Gastrocnemius medialis (tissue), 4 donors: ENCODE results near the gene FRG2.
"Not testable (repeated sequence)": the region's sequence is repeated elsewhere in the genome, so short reads cannot be mapped to it uniquely, and the experiment has no call there.

Source experiments
- POLR2A ChIP-seq, 2 donors: fragments of 450-650 bp; IDR thresholded peaks; one replicate each; pipeline ENCODE4 v1.6.1; 2017; ENCODE audit warnings: antibody characterized with exemption in 2 of 2, mild to moderate bottlenecking in 2 of 2, moderate library complexity in 2 of 2
- TF ChIP-seq, protein P1 (sequence below), 5 experiments: fragments of 450-650 bp in 3 of 5; fragments of 200-600 bp in 2 of 5; sonication (generic) in 2 of 5; IDR thresholded peaks in 4 of 5; conservative IDR thresholded peaks in 1 of 5; 1 replicate in 4 of 5; 2 replicates in 1 of 5; pipeline ENCODE4 v1.5.1; 2016 to 2019; ENCODE audit warnings: antibody characterized with exemption in 5 of 5, mild to moderate bottlenecking in 3 of 5, moderate library complexity in 3 of 5

DNA sequence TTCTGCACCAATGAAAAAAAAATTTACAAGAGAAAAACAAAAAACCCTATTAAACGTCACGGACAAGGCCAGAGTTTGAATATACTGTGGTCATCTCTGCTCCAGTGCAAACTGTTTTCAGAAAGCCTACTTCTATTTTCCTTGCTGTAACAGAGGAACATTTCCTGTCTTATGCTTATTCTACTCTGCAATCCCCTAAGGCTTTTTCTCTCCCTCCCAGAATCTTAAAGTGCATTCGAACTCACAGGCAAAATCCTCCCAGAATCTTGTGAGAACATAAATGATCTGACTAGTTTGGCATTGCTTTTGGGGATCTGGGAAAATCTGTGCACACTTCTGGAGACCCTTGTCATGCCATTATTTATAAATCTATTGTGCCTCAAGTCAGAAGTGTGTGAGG lies 37.7 kb upstream of the FRG2 start:
- not testable (repeated sequence) for TF ChIP-seq POLR2A (IDR thresholded peaks at IDR 0.05)
- TF ChIP-seq, protein P1, sequence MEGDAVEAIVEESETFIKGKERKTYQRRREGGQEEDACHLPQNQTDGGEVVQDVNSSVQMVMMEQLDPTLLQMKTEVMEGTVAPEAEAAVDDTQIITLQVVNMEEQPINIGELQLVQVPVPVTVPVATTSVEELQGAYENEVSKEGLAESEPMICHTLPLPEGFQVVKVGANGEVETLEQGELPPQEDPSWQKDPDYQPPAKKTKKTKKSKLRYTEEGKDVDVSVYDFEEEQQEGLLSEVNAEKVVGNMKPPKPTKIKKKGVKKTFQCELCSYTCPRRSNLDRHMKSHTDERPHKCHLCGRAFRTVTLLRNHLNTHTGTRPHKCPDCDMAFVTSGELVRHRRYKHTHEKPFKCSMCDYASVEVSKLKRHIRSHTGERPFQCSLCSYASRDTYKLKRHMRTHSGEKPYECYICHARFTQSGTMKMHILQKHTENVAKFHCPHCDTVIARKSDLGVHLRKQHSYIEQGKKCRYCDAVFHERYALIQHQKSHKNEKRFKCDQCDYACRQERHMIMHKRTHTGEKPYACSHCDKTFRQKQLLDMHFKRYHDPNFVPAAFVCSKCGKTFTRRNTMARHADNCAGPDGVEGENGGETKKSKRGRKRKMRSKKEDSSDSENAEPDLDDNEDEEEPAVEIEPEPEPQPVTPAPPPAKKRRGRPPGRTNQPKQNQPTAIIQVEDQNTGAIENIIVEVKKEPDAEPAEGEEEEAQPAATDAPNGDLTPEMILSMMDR (IDR thresholded peaks at IDR 0.05 in 4 of 5, conservative IDR thresholded peaks at IDR 0.05 in 1 of 5): not testable (repeated sequence)
